ENCODE results near the gene CBLB.

DNA sequence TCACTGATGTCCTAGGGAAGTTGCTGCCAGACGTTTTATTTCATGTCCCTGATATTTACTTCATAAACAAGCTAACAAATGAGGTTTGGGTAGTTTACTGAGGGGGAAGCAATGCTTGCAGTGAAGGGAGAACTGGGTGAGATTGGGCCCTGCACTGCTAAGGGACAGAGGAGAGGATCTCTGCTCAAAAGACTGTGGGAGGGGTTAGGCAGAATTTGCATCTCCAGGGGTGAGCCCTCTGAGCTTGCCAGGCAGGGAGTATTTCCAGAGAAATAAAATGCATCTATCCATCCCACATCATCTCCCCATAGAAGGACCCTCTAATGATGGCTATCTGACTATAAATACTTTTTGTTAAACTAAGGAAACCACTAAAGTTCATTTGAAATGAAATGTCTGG is 215.6 kb downstream of the CBLB start:
- TF ChIP-seq EZH2 (IDR thresholded peaks at IDR 0.05; ENCODE audit: insufficient read depth, low read length), result no peak
- no peak for TF ChIP-seq CTCF (IDR thresholded peaks at IDR 0.05; ENCODE audit: insufficient read depth, low read depth, low read length)

Measured in astrocyte (in vitro differentiated cells and primary cell).